NCI-H82 treated with DMSO at 0.1 percent for 48 hours (cell line): Measurements from ENCODE around the gene PRKCA.

Source experiments
- DNase-seq: peaks from one replicate; lab custom pipeline; 2025; ENCODE audit not compliant: unreplicated experiment; lab: John Stamatoyannopoulos, UW

The PRKCA gene

GRCh38 chr17:66842505-66842904, 540.1 kb downstream of the PRKCA start:
- no peak for DNase-seq

- no peak for DNase-seq
These were observed 540.5 kb downstream of the PRKCA start for GRCh38 chr17:66842959-66843358.

- no peak for DNase-seq
These were observed 541.2 kb downstream of the PRKCA start for GRCh38 chr17:66843627-66844026.

GRCh38 chr17:66847704-66848103, 545.3 kb downstream of the PRKCA start:
- DNase-seq: no peak

- no peak for DNase-seq
These were observed 546.1 kb downstream of the PRKCA start for GRCh38 chr17:66848496-66848895.

- no peak for DNase-seq
These were observed 546.7 kb downstream of the PRKCA start for GRCh38 chr17:66849032-66849655.

GRCh38 chr17:66849851-66850580, 547.6 kb downstream of the PRKCA start:
- no peak for DNase-seq

GRCh38 chr17:66850692-66851091, 548.3 kb downstream of the PRKCA start:
- DNase-seq: no peak

- no peak for DNase-seq
These were observed 552.8 kb downstream of the PRKCA start for GRCh38 chr17:66855204-66855603.

GRCh38 chr17:66858226-66859083, 556.0 kb downstream of the PRKCA start:
- no peak for DNase-seq

- no peak for DNase-seq
These were observed 556.9 kb downstream of the PRKCA start for GRCh38 chr17:66859353-66859752.

GRCh38 chr17:66860204-66860603, 557.8 kb downstream of the PRKCA start:
- DNase-seq: no peak
